Thymus (tissue), 11 donors: ENCODE results near the gene SPTBN2. TPM values are rescaled to one million over a fixed set of nuclear protein-coding genes. Genes with fewer than 3 reads are reported as not detected.
A peak's percentile ranks its signal among the peaks of the same experiment; 100 is the strongest.

Experiments used
- DNase-seq, 9 donors: peaks; one replicate each; pipeline ENCODE4 v3.0.0-alpha.2; 2013; ENCODE audit warnings: low spot score in 9 of 9, low read depth in 6 of 9, missing footprints in 1 of 9
- H3K27ac ChIP-seq, 2 donors: one replicate each; pipeline ENCODE4 v1.5.1; 2013; ENCODE audit warnings: control low read depth in 1 of 2, low read depth in 1 of 2, low read length in 1 of 2, mild to moderate bottlenecking in 1 of 2, moderate library complexity in 1 of 2
- H3K27me3 ChIP-seq, 2 donors: one replicate each; pipeline ENCODE4 v1.5.1; 2013; ENCODE audit warnings: low read length in 1 of 2; ENCODE audit not compliant: control insufficient read depth in 2 of 2, insufficient read depth in 1 of 2
- H3K36me3 ChIP-seq, 2 donors: one replicate each; pipeline ENCODE4 v1.5.1; 2013; ENCODE audit warnings: low read length in 1 of 2, mild to moderate bottlenecking in 1 of 2, moderate library complexity in 1 of 2; ENCODE audit not compliant: control insufficient read depth in 2 of 2, insufficient read depth in 2 of 2
- H3K4me1 ChIP-seq, 2 donors: one replicate each; pipeline ENCODE4 v1.5.1; 2013; ENCODE audit warnings: low read length in 2 of 2; ENCODE audit not compliant: control insufficient read depth in 2 of 2, insufficient read depth in 2 of 2
- H3K4me3 ChIP-seq, 2 donors: one replicate each; pipeline ENCODE4 v1.5.1; 2013; ENCODE audit warnings: low read length in 2 of 2, control low read depth in 1 of 2, mild to moderate bottlenecking in 1 of 2
- H3K9me3 ChIP-seq, 2 donors: one replicate each; pipeline ENCODE4 v1.5.1; 2013; ENCODE audit warnings: low read length in 1 of 2, mild to moderate bottlenecking in 1 of 2; ENCODE audit not compliant: control insufficient read depth in 2 of 2, insufficient read depth in 1 of 2
- WGBS: extraction: QIAGEN DNeasy Blood & Tissue Kit; methylation state at CpG from one replicate; pipeline ENCODE4 v1.1.7; 2013; 5-methylcytosine and 5-hydroxymethylcytosine counted together
- polyA plus RNA-seq: library from polyadenylated mRNA; stranded (reverse); fragments of 200-250 nt; gene quantifications from one replicate; pipeline ENCODE4 v1.2.3, GENCODE V29; 2013
- total RNA-seq: library from RNA; stranded (reverse); fragments of 120-200 nt; gene quantifications from one replicate; pipeline ENCODE4 v1.2.4, GENCODE V29; 2013
- donor health status: healthy.

The SPTBN2 gene
- total and polyA plus RNA-seq, 2 donors, result 5.5 to 8.5 TPM

DNA sequence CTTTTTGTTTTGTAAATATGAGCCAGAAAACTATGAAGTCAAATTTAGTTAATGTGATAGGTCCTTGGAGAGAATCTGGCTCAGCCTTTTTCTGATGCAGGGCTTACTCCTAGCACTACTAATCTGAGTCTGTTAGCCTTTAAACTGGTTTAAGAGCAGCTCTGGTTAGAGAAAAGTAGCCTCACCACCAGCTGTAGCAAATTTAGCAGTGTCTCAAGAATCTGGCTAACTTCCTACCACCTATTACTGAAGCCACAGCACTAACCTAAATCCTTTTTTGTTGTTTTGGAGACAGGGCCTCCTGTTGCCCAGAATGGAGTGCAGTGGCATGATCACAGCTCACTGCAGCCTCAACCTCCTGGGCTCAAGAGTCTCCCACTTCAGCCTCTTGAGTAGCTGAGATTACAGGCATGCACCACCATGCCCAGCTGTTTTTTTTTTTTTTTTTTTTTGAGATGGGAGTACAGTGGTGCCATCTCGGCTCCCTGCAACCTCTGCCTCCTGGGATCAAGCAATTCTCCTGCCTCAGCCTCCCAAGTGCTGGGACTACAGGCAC is 65.2 kb downstream of the SPTBN2 start:
- peaks cover 46 to 83% of the 10 kb centered on the region in 2 donors for H3K36me3 ChIP-seq
- 92% methylated on average over 1 of the region's 1 CpG for WGBS
- H3K27ac ChIP-seq, result no peak overlapping the region
- peaks cover 6 to 9% of the 10 kb centered on the region in 2 donors for H3K4me1 ChIP-seq
- H3K4me3 ChIP-seq, result no peak overlapping the region
- H3K27me3 ChIP-seq, result no peaks in the 10 kb centered on the region
- no peaks in the 10 kb centered on the region for H3K9me3 ChIP-seq
- no peak for DNase-seq

DNA sequence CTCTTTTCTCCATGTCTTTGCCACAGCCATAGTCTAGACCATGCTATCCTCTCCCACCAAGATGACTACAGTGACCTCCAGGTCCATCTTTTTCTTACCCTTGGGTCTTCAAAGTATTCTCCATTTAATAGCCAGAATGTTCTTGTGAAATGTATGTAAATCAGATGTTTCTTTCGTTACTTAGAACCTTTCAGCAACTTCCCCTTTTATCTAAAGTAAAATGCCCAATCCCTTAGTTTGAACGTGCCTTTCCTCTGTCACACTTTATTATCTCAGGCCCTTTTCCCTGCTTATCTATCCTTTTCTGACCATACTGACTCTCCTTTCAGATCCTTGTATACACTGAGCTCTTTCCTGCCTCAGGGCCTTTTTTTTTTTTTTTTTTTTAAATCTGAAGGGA is 69.3 kb downstream of the SPTBN2 start:
- Histone ChIP-seq H3K27me3 (no peaks in the 10 kb centered on the region), H3K4me1 (no peaks in the 10 kb centered on the region), H3K27ac (no peak overlapping the region), H3K4me3 (no peak overlapping the region), H3K36me3 (peaks cover 53 to 71% of the 10 kb centered on the region in 2 donors), H3K9me3 (no peaks in the 10 kb centered on the region)
- no peak for DNase-seq
- WGBS, result 63% methylated on average over 2 of the region's 2 CpGs

- no peaks in the 10 kb centered on the region for H3K27me3 ChIP-seq
- no peak overlapping the region for H3K27ac ChIP-seq
- 98% methylated on average over 6 of the region's 6 CpGs for WGBS
- no peak for DNase-seq
- H3K4me1 ChIP-seq, result no peaks in the 10 kb centered on the region
- H3K36me3 ChIP-seq, result peaks cover 65 to 79% of the 10 kb centered on the region in 2 donors
- no peak overlapping the region for H3K4me3 ChIP-seq
- no peaks in the 10 kb centered on the region for H3K9me3 ChIP-seq
These were observed 75.9 kb downstream of the SPTBN2 start for GRCh38 chr11:66653123-66653522.

GRCh38 chr11:66652651-66653050 is 76.4 kb downstream of the SPTBN2 start:
- no peaks in the 10 kb centered on the region for H3K9me3 ChIP-seq
- no peaks in the 10 kb centered on the region for H3K4me1 ChIP-seq
- no peak overlapping the region for H3K27ac ChIP-seq
- no peak overlapping the region for H3K4me3 ChIP-seq
- DNase-seq, result no peak
- 98% methylated on average over 7 of the region's 7 CpGs for WGBS
- H3K27me3 ChIP-seq, result no peaks in the 10 kb centered on the region
- peaks cover 62 to 81% of the 10 kb centered on the region in 2 donors for H3K36me3 ChIP-seq

DNA sequence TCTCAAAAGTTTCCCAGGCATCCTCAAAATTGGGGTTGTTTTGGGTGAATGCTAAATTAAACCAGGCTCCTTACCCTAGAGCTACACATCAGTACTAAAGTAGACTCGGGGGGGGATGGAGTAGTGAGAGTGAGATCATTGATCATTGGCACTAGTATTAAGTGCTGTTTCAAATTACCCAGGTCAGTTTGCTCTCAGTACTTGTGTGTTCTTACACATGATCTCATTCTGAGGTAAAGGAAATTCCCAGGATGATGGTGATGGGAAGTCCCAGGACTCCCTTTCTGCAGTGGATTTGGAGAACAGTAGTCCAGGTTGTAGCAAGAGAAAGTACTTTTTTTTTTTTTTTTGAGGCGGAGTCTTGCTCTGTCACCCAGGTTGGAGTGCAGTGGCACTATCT is 78.0 kb downstream of the SPTBN2 start:
- H3K9me3 ChIP-seq, result no peaks in the 10 kb centered on the region
- H3K27ac ChIP-seq, result no peak overlapping the region
- 97% methylated on average over 2 of the region's 2 CpGs for WGBS
- H3K36me3 ChIP-seq, result peaks cover 61 to 83% of the 10 kb centered on the region in 2 donors
- H3K27me3 ChIP-seq, result no peaks in the 10 kb centered on the region
- H3K4me3 ChIP-seq, result no peak overlapping the region
- H3K4me1 ChIP-seq, result no peaks in the 10 kb centered on the region
- DNase-seq, result no peak

DNA sequence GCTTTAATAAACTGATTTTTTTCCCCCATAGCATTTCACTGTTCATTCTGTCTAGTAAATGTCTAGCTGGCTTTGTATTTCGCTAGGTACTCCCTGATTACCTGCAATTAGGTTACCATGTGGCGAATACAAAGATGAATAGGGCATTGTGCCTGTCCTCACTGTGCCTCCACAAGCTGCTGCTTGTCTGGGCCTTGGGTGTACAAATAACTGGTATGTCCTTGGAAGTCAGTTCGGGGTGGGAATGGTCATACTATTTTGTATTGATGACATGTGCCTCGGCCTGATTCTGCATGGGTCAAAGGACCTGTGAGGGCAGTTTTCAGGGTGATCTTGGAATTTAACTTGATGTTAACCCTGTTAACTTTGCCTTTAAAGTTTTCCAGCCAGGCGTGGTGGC is 79.1 kb downstream of the SPTBN2 start:
- no peaks in the 10 kb centered on the region for H3K27me3 ChIP-seq
- peaks cover 66 to 88% of the 10 kb centered on the region in 2 donors for H3K36me3 ChIP-seq
- DNase-seq, result no peak
- H3K9me3 ChIP-seq, result no peaks in the 10 kb centered on the region
- 98% methylated on average over 5 of the region's 5 CpGs for WGBS
- no peak overlapping the region for H3K4me3 ChIP-seq
- H3K4me1 ChIP-seq, result no peaks in the 10 kb centered on the region
- H3K27ac ChIP-seq, result no peak overlapping the region

GRCh38 chr11:66646828-66647227 is 82.2 kb downstream of the SPTBN2 start:
- Histone ChIP-seq H3K27ac (no peak overlapping the region), H3K4me1 (peaks cover 15 to 19% of the 10 kb centered on the region in 2 donors), H3K9me3 (no peaks in the 10 kb centered on the region), H3K36me3 (peaks cover 74 to 98% of the 10 kb centered on the region in 2 donors), H3K4me3 (no peak overlapping the region), H3K27me3 (no peaks in the 10 kb centered on the region)
- 97% methylated on average over 4 of the region's 4 CpGs for WGBS
- no peak for DNase-seq

GRCh38 chr11:66643745-66644437 is 85.1 kb downstream of the SPTBN2 start:
- Histone ChIP-seq H3K36me3 (peaks cover 74 to 92% of the 10 kb centered on the region in 2 donors), H3K9me3 (no peaks in the 10 kb centered on the region), H3K27me3 (no peaks in the 10 kb centered on the region), H3K27ac (no peak overlapping the region), H3K4me1 (peaks cover 32 to 41% of the 10 kb centered on the region in 2 donors), H3K4me3 (no peak overlapping the region)
- 96% methylated on average over 24 of the region's 24 CpGs for WGBS
- DNase-seq, result no peak

- peaks cover 65 to 74% of the 10 kb centered on the region in 2 donors for H3K36me3 ChIP-seq
- WGBS, result 70% methylated on average over 3 of the region's 3 CpGs
- H3K27me3 ChIP-seq, result no peaks in the 10 kb centered on the region
- H3K4me1 ChIP-seq, result peaks cover 40 to 54% of the 10 kb centered on the region in 2 donors
- H3K9me3 ChIP-seq, result no peaks in the 10 kb centered on the region
- no peak overlapping the region for H3K27ac ChIP-seq
- peak overlapping the region; percentile 13 to 19 for H3K4me3 ChIP-seq
- DNase-seq, result no peak
These were observed 87.2 kb downstream of the SPTBN2 start for GRCh38 chr11:66641834-66642233.
